Activated T-helper 1 cell treated with anti-CD3 and anti-CD28 coated beads, Interleukin-12 subunit alpha, Interleukin-12 subunit beta, Interleukin-2, Interleukin-4 antibody, amounts not matched to agents 30 ng/mL and 10 ng/mL and 1 ng/mL, durations not matched to agents 14 hours and 24 hours and 36 hours (primary cell): ENCODE measurements around the gene CUL7. TPM values are rescaled to one million over a fixed set of nuclear protein-coding genes. Genes with fewer than 3 reads are reported as not detected.

Source experiments
- DNase-seq: peaks from one replicate; pipeline ENCODE4 v3.0.0; 2021; ENCODE audit warnings: low spot score
- H3K27ac Mint-ChIP-seq: one replicate; pipeline ENCODE4 v1.8.0; 2021; ENCODE audit warnings: mild to moderate bottlenecking, mixed read lengths
- H3K27me3 Mint-ChIP-seq: one replicate; pipeline ENCODE4 v1.8.0; 2022; ENCODE audit warnings: mild to moderate bottlenecking, moderate library complexity, mixed read lengths; ENCODE audit not compliant: insufficient read depth
- H3K36me3 Mint-ChIP-seq: one replicate; pipeline ENCODE4 v1.8.0; 2021; ENCODE audit warnings: low read depth, mixed read lengths
- H3K4me1 Mint-ChIP-seq: one replicate; pipeline ENCODE4 v1.8.0; 2021; ENCODE audit warnings: low read depth, mixed read lengths
- H3K4me3 Mint-ChIP-seq: one replicate; pipeline ENCODE4 v1.8.0; 2021; ENCODE audit warnings: mild to moderate bottlenecking, moderate library complexity, mixed read lengths
- H3K9me3 Mint-ChIP-seq: one replicate; pipeline ENCODE4 v1.8.0; 2021; ENCODE audit warnings: mixed read lengths
- intact Hi-C: fragments of 100-400 bp; cut with micrococcal nuclease; formaldehyde crosslinking; loops from one replicate; pipeline ENCODE4 v1.15.1; 2024
- total RNA-seq: library from RNA; stranded (reverse); gene quantifications from 2 replicates; pipeline ENCODE4 v1.2.3, GENCODE V29; 2022

CUL7 gene
- total RNA-seq, 1 donor from 2014 or later: 23.2 TPM

GRCh38 chr6:43074847-43075669, 21.4 kb upstream of the CUL7 start:
- DNase-seq: no peak
- peaks cover 1% of the 10 kb centered on the region for H3K4me1 Mint-ChIP-seq
- H3K9me3 Mint-ChIP-seq: no peaks in the 10 kb centered on the region
- H3K27ac Mint-ChIP-seq: no peak overlapping the region
- H3K4me3 Mint-ChIP-seq: no peak overlapping the region
- peaks cover 10% of the 10 kb centered on the region for H3K36me3 Mint-ChIP-seq
- intact Hi-C loops: no loop called here
- peaks cover 22% of the 10 kb centered on the region for H3K27me3 Mint-ChIP-seq

GRCh38 chr6:43070028-43070632, 16.5 kb upstream of the CUL7 start:
- no peak overlapping the region for H3K4me3 Mint-ChIP-seq
- H3K36me3 Mint-ChIP-seq: peaks cover 10% of the 10 kb centered on the region
- no peaks in the 10 kb centered on the region for H3K9me3 Mint-ChIP-seq
- no peaks in the 10 kb centered on the region for H3K27me3 Mint-ChIP-seq
- intact Hi-C loops: loop anchor here (1.0 kb wide), 2 partner anchors 73 to 169 kb away; no protein-coding TSS in a partner anchor
- no peak overlapping the region for H3K27ac Mint-ChIP-seq
- peaks cover 6% of the 10 kb centered on the region for H3K4me1 Mint-ChIP-seq
- DNase-seq: no peak

- Mint-ChIP-seq H3K27ac (no peak overlapping the region), H3K27me3 (no peaks in the 10 kb centered on the region), H3K4me3 (no peak overlapping the region), H3K4me1 (peaks cover 31% of the 10 kb centered on the region), H3K9me3 (no peaks in the 10 kb centered on the region), H3K36me3 (peaks cover 2% of the 10 kb centered on the region)
- intact Hi-C loops: no loop called here
- DNase-seq: no peak
Observed at GRCh38 chr6:43062818-43063217, 9.2 kb upstream of the CUL7 start.

GRCh38 chr6:43061861-43062260, 8.2 kb upstream of the CUL7 start:
- H3K4me1 Mint-ChIP-seq: peaks cover 35% of the 10 kb centered on the region
- H3K9me3 Mint-ChIP-seq: no peaks in the 10 kb centered on the region
- no peak for DNase-seq
- intact Hi-C loops: no loop called here
- H3K27me3 Mint-ChIP-seq: no peaks in the 10 kb centered on the region
- H3K4me3 Mint-ChIP-seq: no peak overlapping the region
- H3K36me3 Mint-ChIP-seq: peaks cover 6% of the 10 kb centered on the region
- no peak overlapping the region for H3K27ac Mint-ChIP-seq

GRCh38 chr6:43060755-43061633, 7.3 kb upstream of the CUL7 start:
- peak overlapping the region; percentile 35 for H3K27ac Mint-ChIP-seq
- peak overlapping the region; percentile 96 for H3K4me3 Mint-ChIP-seq
- peaks cover 10% of the 10 kb centered on the region for H3K36me3 Mint-ChIP-seq
- H3K9me3 Mint-ChIP-seq: no peaks in the 10 kb centered on the region
- intact Hi-C loops: no loop called here
- H3K27me3 Mint-ChIP-seq: no peaks in the 10 kb centered on the region
- DNase-seq: no peak
- peaks cover 39% of the 10 kb centered on the region for H3K4me1 Mint-ChIP-seq

- peak overlapping the region; percentile 98 for H3K27ac Mint-ChIP-seq
- DNase-seq: no peak
- no peaks in the 10 kb centered on the region for H3K9me3 Mint-ChIP-seq
- H3K4me1 Mint-ChIP-seq: peaks cover 41% of the 10 kb centered on the region
- no peaks in the 10 kb centered on the region for H3K27me3 Mint-ChIP-seq
- intact Hi-C loops: no loop called here
- H3K4me3 Mint-ChIP-seq: peak overlapping the region; percentile 96
- peaks cover 16% of the 10 kb centered on the region for H3K36me3 Mint-ChIP-seq
Observed at GRCh38 chr6:43060034-43060754, 6.5 kb upstream of the CUL7 start.

- H3K27me3 Mint-ChIP-seq: no peaks in the 10 kb centered on the region
- H3K4me3 Mint-ChIP-seq: peak within 1 kb of the TSS; percentile 96
- peaks cover 41% of the 10 kb centered on the region for H3K4me1 Mint-ChIP-seq
- intact Hi-C loops: loop anchor here (1.0 to 10.0 kb wide), 13 partner anchors 45 to 1162 kb away; partner anchors contain the start of genes ABCC10, BICRAL, CNPY3 and DNPH1
- no peaks in the 10 kb centered on the region for H3K9me3 Mint-ChIP-seq
- peaks cover 16% of the 10 kb centered on the region for H3K36me3 Mint-ChIP-seq
- DNase-seq: peak; percentile 96
- peak within 1 kb of the TSS; percentile 98 for H3K27ac Mint-ChIP-seq
Observed at GRCh38 chr6:43059168-43060033, 5.8 kb upstream of the CUL7 start, which contains the start of the genes KLC4 and MRPL2. KLC4 (plus strand) TSS chr6:43059631; CDS start chr6:43061336, 1,705 bp downstream. MRPL2 (minus strand) TSS chr6:43059434; CDS start chr6:43059381, 53 bp downstream.

- Mint-ChIP-seq H3K4me1 (peaks cover 48% of the 10 kb centered on the region), H3K27ac (peak overlapping the region; percentile 98), H3K27me3 (no peaks in the 10 kb centered on the region), H3K4me3 (peak overlapping the region; percentile 96), H3K36me3 (peaks cover 18% of the 10 kb centered on the region), H3K9me3 (no peaks in the 10 kb centered on the region)
- DNase-seq: no peak
- intact Hi-C loops: loop anchor here (2.0 to 10.0 kb wide), 5 partner anchors 169 to 1161 kb away; partner anchors contain the start of genes BICRAL, DNPH1, POLH and TJAP1
Observed at GRCh38 chr6:43058531-43058930, 4.9 kb upstream of the CUL7 start.

GRCh38 chr6:43055966-43056365, 2.3 kb upstream of the CUL7 start:
- no peaks in the 10 kb centered on the region for H3K9me3 Mint-ChIP-seq
- H3K27ac Mint-ChIP-seq: peak overlapping the region; percentile 21
- H3K4me3 Mint-ChIP-seq: no peak overlapping the region
- no peak for DNase-seq
- peaks cover 67% of the 10 kb centered on the region for H3K4me1 Mint-ChIP-seq
- peaks cover 27% of the 10 kb centered on the region for H3K36me3 Mint-ChIP-seq
- intact Hi-C loops: loop anchor here (5.0 to 10.0 kb wide), 4 partner anchors 171 to 1159 kb away; partner anchors contain the start of genes BICRAL, DNPH1, POLH and USP49
- H3K27me3 Mint-ChIP-seq: no peaks in the 10 kb centered on the region

GRCh38 chr6:43054206-43054943, 724 bp upstream of the CUL7 start:
- peak overlapping the region; percentile 98 for H3K27ac Mint-ChIP-seq

More at GRCh38 chr6:43054206-43054943, 724 bp upstream of the CUL7 start:
- no peaks in the 10 kb centered on the region for H3K9me3 Mint-ChIP-seq
- DNase-seq: no peak
- H3K36me3 Mint-ChIP-seq: peaks cover 38% of the 10 kb centered on the region
- intact Hi-C loops: loop anchor here (5.0 to 10.0 kb wide), 3 partner anchors 270 to 1333 kb away; partner anchors contain the start of genes BICRAL, CDC5L, POLH and XPO5
- H3K4me3 Mint-ChIP-seq: peak overlapping the region; percentile 99
- no peaks in the 10 kb centered on the region for H3K27me3 Mint-ChIP-seq
- H3K4me1 Mint-ChIP-seq: peaks cover 60% of the 10 kb centered on the region
